ENCODE data around the gene CDH13. TPM values are rescaled to one million over a fixed set of nuclear protein-coding genes. Genes with fewer than 3 reads are reported as not detected.

Gene CDH13
- total and polyA plus RNA-seq, 2 donors (not counting 3 experiments of a cell fraction or from before 2014, with no cell fraction given), result 96.6 to 124 TPM

GRCh38 chr16:83285921-83286320 is 659.2 kb downstream of the CDH13 start:
- ChIA-PET POLR2A (no interaction called here), CTCF (no interaction called here)
- intact Hi-C loops (cut with micrococcal nuclease), result no loop called here
- no peaks in the 10 kb centered on the region for H4K20me1 ChIP-seq (replicated peaks; ENCODE audit: control insufficient read depth, extremely low read depth, insufficient read depth, low read length)
- DNase-seq (ENCODE audit: low read depth, low spot score) (no peak), FAIRE-seq (no peak)
- H3K9ac ChIP-seq (replicated peaks; ENCODE audit: extremely low read depth, insufficient read depth, low read length), result no peak overlapping the region
- H3K27me3 ChIP-seq (ENCODE audit: control insufficient read depth in 2 of 2, insufficient read depth in 2 of 2, low read length in 2 of 2), result no peaks in the 10 kb centered on the region
- no peaks in the 10 kb centered on the region for H3K9me3 ChIP-seq (replicated peaks; ENCODE audit: control insufficient read depth, insufficient read depth, low read length)
- H3K4me2 ChIP-seq (ENCODE audit: insufficient read depth, low read length), result no peak overlapping the region
- BruUV-seq (replicated peaks), result no TSS peak
- H3K4me1 ChIP-seq (ENCODE audit: control insufficient read depth, extremely low read depth, insufficient read depth, low read length), result no peaks in the 10 kb centered on the region
- no peaks in the 10 kb centered on the region for H3K9me1 ChIP-seq (replicated peaks; ENCODE audit: control insufficient read depth, extremely low read depth, insufficient read depth, low read length)
- H3K36me3 ChIP-seq (ENCODE audit: control insufficient read depth in 2 of 2, extremely low read depth in 1 of 2, insufficient read depth in 2 of 2, low read length in 2 of 2), result no peaks in the 10 kb centered on the region
- dilution Hi-C loops (cut with MboI; ENCODE audit: extremely low pct_ligation_motif_present, low sequenced_read_pairs), result no loop called here
- TF ChIP-seq POLR2A (IDR thresholded peaks at IDR 0.05; ENCODE audit: low read depth, low read length), result no peak
- no peak for TF ChIP-seq JUN (IDR thresholded peaks at IDR 0.05; ENCODE audit: borderline replicate concordance, insufficient read depth, insufficient read length, low read depth)
- TF ChIP-seq POLR2AphosphoS5 (IDR thresholded peaks at IDR 0.05; ENCODE audit: insufficient read depth, low read depth, low read length), result no peak
- TF ChIP-seq FOS (IDR thresholded peaks at IDR 0.05; ENCODE audit: borderline replicate concordance, insufficient read depth, low read length), result no peak
- TF ChIP-seq CTCF (IDR thresholded peaks at IDR 0.05; ENCODE audit: extremely low read depth in 1 of 2, insufficient read depth in 1 of 2, low read depth in 1 of 2, low read length in 2 of 2), result no peak
- TF ChIP-seq EZH2 (IDR thresholded peaks at IDR 0.05; ENCODE audit: borderline replicate concordance, low read depth, low read length, severe bottlenecking), result no peak
- TF ChIP-seq MAX (IDR thresholded peaks at IDR 0.05; ENCODE audit: insufficient read depth, insufficient read length), result no peak
- TF ChIP-seq MYC (IDR thresholded peaks at IDR 0.05; ENCODE audit: low read depth, low read length), result no peak
- no peak for TF ChIP-seq GATA2 (IDR thresholded peaks at IDR 0.05; ENCODE audit: insufficient read depth, insufficient read length, low read depth, low read length)
- no peak overlapping the region for H3K27ac ChIP-seq (ENCODE audit: insufficient read depth, low read depth, low read length)
- H2AFZ ChIP-seq (ENCODE audit: low read depth, low read length), result no peak overlapping the region
- H3K4me3 ChIP-seq (replicated peaks in 1 of 3; ENCODE audit: insufficient read depth in 1 of 3, low read depth in 1 of 3, low read length in 3 of 3), result no peak overlapping the region
- no peaks in the 10 kb centered on the region for H3K79me2 ChIP-seq (ENCODE audit: control insufficient read depth, insufficient read depth, low read length)

Data from endothelial cell of umbilical vein (primary cell).